OCI-LY1 (cell line): ENCODE measurements around the gene DDR2.

Experiments used
- H2AFZ ChIP-seq: fragments of 200-600 bp; sonication (generic), shearing (Covaris generic); 2 replicates; pipeline ENCODE4 v1.6.0; 2014; ENCODE audit warnings: antibody characterized with exemption, mild to moderate bottlenecking, low read length
- H3F3A ChIP-seq: fragments of 200-600 bp; sonication (generic), shearing (Covaris generic); 2 replicates; pipeline ENCODE4 v1.6.0; 2014; ENCODE audit warnings: mild to moderate bottlenecking, antibody characterized with exemption, low read length, moderate library complexity; ENCODE audit not compliant: insufficient read depth
- H3K27ac ChIP-seq: fragments of 200-600 bp; sonication (generic); 2 replicates; pipeline ENCODE4 v1.5.1; 2014; ENCODE audit warnings: low read length, mixed run types, mild to moderate bottlenecking, low read depth; ENCODE audit not compliant: poor library complexity, severe bottlenecking
- H3K27me3 ChIP-seq: fragments of 200-600 bp; sonication (generic); 2 replicates; pipeline ENCODE4 v1.6.0; 2014; ENCODE audit warnings: antibody characterized with exemption, mild to moderate bottlenecking, low read length, moderate library complexity; ENCODE audit not compliant: insufficient read depth
- H3K36me3 ChIP-seq: fragments of 200-600 bp; sonication (generic); 2 replicates; pipeline ENCODE4 v1.6.1; 2014; ENCODE audit warnings: mild to moderate bottlenecking, antibody characterized with exemption, low read length, moderate library complexity, mixed read lengths; ENCODE audit not compliant: insufficient read depth
- H3K4me1 ChIP-seq: fragments of 200-600 bp; sonication (generic); 2 replicates; pipeline ENCODE4 v1.5.1; 2014; ENCODE audit warnings: mild to moderate bottlenecking, low read length, moderate library complexity; ENCODE audit not compliant: insufficient read depth, severe bottlenecking
- H3K4me2 ChIP-seq: fragments of 200-600 bp; sonication (generic), shearing (Covaris generic); 2 replicates; pipeline ENCODE4 v1.6.1; 2014; ENCODE audit warnings: low read length
- H3K4me3 ChIP-seq: fragments of 200-600 bp; sonication (generic); 2 replicates; pipeline ENCODE4 v1.5.1; 2014; ENCODE audit warnings: low read length, low read depth, mild to moderate bottlenecking, mixed read lengths; ENCODE audit not compliant: poor library complexity, severe bottlenecking
- H3K79me2 ChIP-seq: fragments of 200-600 bp; shearing (Covaris generic); 2 replicates; pipeline ENCODE4 v1.6.1; 2016; ENCODE audit warnings: mixed run types, low read length, mixed read lengths; ENCODE audit not compliant: insufficient read depth
- H3K9ac ChIP-seq: fragments of 200-600 bp; sonication (generic), shearing (Covaris generic); 2 replicates; pipeline ENCODE4 v1.6.1; 2014; ENCODE audit warnings: mild to moderate bottlenecking, low read length, mixed read lengths
- H3K9me2 ChIP-seq: fragments of 200-600 bp; sonication (generic), shearing (Covaris generic); 2 replicates; pipeline ENCODE4 v1.6.1; 2014; ENCODE audit warnings: low read depth, mild to moderate bottlenecking, low read length, mixed read lengths
- H3K9me3 ChIP-seq: fragments of 200-600 bp; shearing (Covaris generic); 2 replicates; pipeline ENCODE4 v1.6.1; 2014; ENCODE audit warnings: low read length, mixed read lengths
- H4K20me1 ChIP-seq: fragments of 200-600 bp; sonication (generic), shearing (Covaris generic); 2 replicates; pipeline ENCODE4 v1.6.0; 2016; ENCODE audit warnings: mild to moderate bottlenecking, low read length; ENCODE audit not compliant: insufficient read depth
- CTCF ChIP-seq: fragments of 200-600 bp; sonication (generic), shearing (Covaris generic); IDR thresholded peaks from 2 replicates; pipeline ENCODE4 v1.5.1; 2017; ENCODE audit warnings: mild to moderate bottlenecking, antibody characterized with exemption, low read length, moderate library complexity, mixed read lengths
- EZH2 ChIP-seq: fragments of 200-600 bp; sonication (generic), shearing (Covaris generic); IDR thresholded peaks from 2 replicates; pipeline ENCODE4 v1.8.0; 2017; ENCODE audit warnings: borderline replicate concordance, mixed run types, mild to moderate bottlenecking, antibody characterized with exemption, low read length, moderate library complexity, mixed read lengths

The DDR2 gene

GRCh38 chr1:162629651-162630050, 2.6 kb upstream of the DDR2 start:
- no peaks in the 10 kb centered on the region for H3F3A ChIP-seq
- TF ChIP-seq CTCF (no peak), EZH2 (no peak)
- no peaks in the 10 kb centered on the region for H3K4me1 ChIP-seq
- H3K4me2 ChIP-seq: no peak overlapping the region
- no peaks in the 10 kb centered on the region for H3K36me3 ChIP-seq
- H2AFZ ChIP-seq: no peak overlapping the region
- no peaks in the 10 kb centered on the region for H3K9me2 ChIP-seq
- H3K27me3 ChIP-seq: no peaks in the 10 kb centered on the region
- H3K4me3 ChIP-seq: no peak overlapping the region
- no peaks in the 10 kb centered on the region for H3K79me2 ChIP-seq
- no peak overlapping the region for H3K27ac ChIP-seq
- no peaks in the 10 kb centered on the region for H4K20me1 ChIP-seq
- no peak overlapping the region for H3K9ac ChIP-seq
- no peaks in the 10 kb centered on the region for H3K9me3 ChIP-seq

GRCh38 chr1:162631546-162632191, 595 bp upstream of the DDR2 start:
- no peaks in the 10 kb centered on the region for H3K9me3 ChIP-seq

GRCh38 chr1:162632698-162633080, 425 bp downstream of the DDR2 start:
- no peak overlapping the region for H2AFZ ChIP-seq
- no peaks in the 10 kb centered on the region for H3K27me3 ChIP-seq
- no peak overlapping the region for H3K4me2 ChIP-seq
- no peaks in the 10 kb centered on the region for H3K9me3 ChIP-seq
- no peak overlapping the region for H3K27ac ChIP-seq
- H3K4me1 ChIP-seq: no peaks in the 10 kb centered on the region
- no peak for TF ChIP-seq CTCF
- TF ChIP-seq EZH2: no peak
- no peaks in the 10 kb centered on the region for H3F3A ChIP-seq
- H4K20me1 ChIP-seq: no peaks in the 10 kb centered on the region
- no peaks in the 10 kb centered on the region for H3K9me2 ChIP-seq
- H3K9ac ChIP-seq: no peak overlapping the region
- H3K36me3 ChIP-seq: no peaks in the 10 kb centered on the region
- H3K4me3 ChIP-seq: no peak overlapping the region
- no peaks in the 10 kb centered on the region for H3K79me2 ChIP-seq

More at GRCh38 chr1:162631546-162632191, 595 bp upstream of the DDR2 start:
- Histone ChIP-seq H3K9me2 (no peaks in the 10 kb centered on the region), H2AFZ (no peak overlapping the region), H3K27ac (no peak overlapping the region), H4K20me1 (no peaks in the 10 kb centered on the region), H3K36me3 (no peaks in the 10 kb centered on the region), H3K4me1 (no peaks in the 10 kb centered on the region), H3F3A (no peaks in the 10 kb centered on the region), H3K4me3 (no peak overlapping the region), H3K79me2 (no peaks in the 10 kb centered on the region), H3K4me2 (no peak overlapping the region), H3K9ac (no peak overlapping the region), H3K27me3 (no peaks in the 10 kb centered on the region)
- TF ChIP-seq EZH2 (no peak), CTCF (no peak)
